SU-DHL-6 (cell line): Measurements from ENCODE around the gene TMEM233.

Experiments
- H2AFZ ChIP-seq: fragments of 200-600 bp; sonication (generic); 2 replicates; pipeline ENCODE4 v1.6.1; 2014; ENCODE audit warnings: low read depth, mild to moderate bottlenecking, moderate library complexity, mixed read lengths, antibody characterized with exemption, low read length; ENCODE audit not compliant: severe bottlenecking
- H3F3A ChIP-seq: fragments of 200-600 bp; shearing (Covaris generic); 2 replicates; pipeline ENCODE4 v1.6.0; 2016; ENCODE audit warnings: antibody characterized with exemption, mild to moderate bottlenecking; ENCODE audit not compliant: insufficient read depth
- H3K27ac ChIP-seq: fragments of 200-600 bp; sonication (generic); 2 replicates; pipeline ENCODE4 v1.5.1; 2016; ENCODE audit warnings: low read depth, mild to moderate bottlenecking, low read length, moderate library complexity, mixed read lengths
- H3K27me3 ChIP-seq: fragments of 200-600 bp; sonication (generic), shearing (Covaris generic); 2 replicates; pipeline ENCODE4 v1.6.0; 2014; ENCODE audit warnings: mild to moderate bottlenecking, low read length
- H3K36me3 ChIP-seq: fragments of 200-600 bp; sonication (generic); 2 replicates; pipeline ENCODE4 v1.6.1; 2014; ENCODE audit warnings: mild to moderate bottlenecking, low read length, mixed read lengths
- H3K4me2 ChIP-seq: fragments of 300-600, 200-600 bp; shearing (Covaris generic), sonication (generic); 2 replicates; pipeline ENCODE4 v1.6.0; 2014; ENCODE audit warnings: low read length, low read depth, mild to moderate bottlenecking; ENCODE audit not compliant: poor library complexity, severe bottlenecking
- H3K4me3 ChIP-seq: fragments of 200-600 bp; sonication (generic); 2 replicates; pipeline ENCODE4 v1.5.1; 2014; ENCODE audit warnings: antibody characterized with exemption, low read length, mild to moderate bottlenecking, mixed read lengths; ENCODE audit not compliant: insufficient read depth, poor library complexity, severe bottlenecking
- H3K79me2 ChIP-seq: fragments of 200-600 bp; sonication (generic); 2 replicates; pipeline ENCODE4 v1.6.1; 2014; ENCODE audit warnings: mild to moderate bottlenecking, low read length, moderate library complexity; ENCODE audit not compliant: insufficient read depth
- H3K9ac ChIP-seq: fragments of 200-600 bp; sonication (generic); 2 replicates; pipeline ENCODE4 v1.7.0; 2014; ENCODE audit warnings: mild to moderate bottlenecking, low read length
- H3K9me2 ChIP-seq: fragments of 200-600 bp; sonication (generic); replicated peaks from 2 replicates; pipeline ENCODE4 v1.6.1; 2014; ENCODE audit warnings: low read length; ENCODE audit not compliant: insufficient read depth
- H3K9me3 ChIP-seq: fragments of 200-600 bp; sonication (generic); 2 replicates; pipeline ENCODE4 v1.6.1; 2014; ENCODE audit warnings: low read length, mixed read lengths; ENCODE audit not compliant: insufficient read depth
- H4K20me1 ChIP-seq: fragments of 200-600 bp; sonication (generic); 2 replicates; pipeline ENCODE4 v1.6.1; 2014; ENCODE audit warnings: low read depth, mild to moderate bottlenecking, antibody characterized with exemption, low read length, moderate library complexity, mixed read lengths
- EZH2phosphoT487 ChIP-seq: fragments of 200-600 bp; sonication (generic), shearing (Covaris generic); conservative IDR thresholded peaks from 2 replicates; pipeline ENCODE4 v1.6.1; 2018; ENCODE audit warnings: mild to moderate bottlenecking, antibody characterized with exemption, low read length, moderate library complexity, mixed read lengths
- TF ChIP-seq, protein P1 (sequence below): fragments of 200-600 bp; sonication (generic); IDR thresholded peaks from one replicate; pipeline ENCODE4 v1.5.1; 2017; ENCODE audit warnings: antibody characterized with exemption, mild to moderate bottlenecking, low read length, moderate library complexity; ENCODE audit not compliant: insufficient read depth, poor library complexity, severe bottlenecking

Gene TMEM233

DNA sequence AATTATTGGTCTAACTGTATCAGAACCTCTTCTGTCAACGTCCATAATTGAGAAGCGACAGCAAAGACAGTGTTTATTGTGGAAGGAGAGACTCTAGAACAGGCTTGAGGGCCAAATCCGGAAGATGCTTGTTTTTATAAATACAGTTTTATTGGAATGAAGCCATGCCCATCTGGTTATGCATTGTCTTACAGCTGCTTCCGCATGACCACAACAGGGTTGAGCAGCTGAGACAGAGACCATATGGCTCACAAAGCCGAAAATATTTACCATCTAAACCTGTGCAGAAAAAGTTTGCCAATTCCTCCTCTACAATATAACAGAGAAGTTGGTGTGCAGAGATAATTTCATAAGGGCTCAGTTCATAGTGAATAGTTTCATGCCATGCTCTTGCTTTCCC is 98.8 kb downstream of the TMEM233 start:
- H3K79me2 ChIP-seq, result no peaks in the 10 kb centered on the region
- H3K9ac ChIP-seq, result no peak overlapping the region
- TF ChIP-seq, protein P1, sequence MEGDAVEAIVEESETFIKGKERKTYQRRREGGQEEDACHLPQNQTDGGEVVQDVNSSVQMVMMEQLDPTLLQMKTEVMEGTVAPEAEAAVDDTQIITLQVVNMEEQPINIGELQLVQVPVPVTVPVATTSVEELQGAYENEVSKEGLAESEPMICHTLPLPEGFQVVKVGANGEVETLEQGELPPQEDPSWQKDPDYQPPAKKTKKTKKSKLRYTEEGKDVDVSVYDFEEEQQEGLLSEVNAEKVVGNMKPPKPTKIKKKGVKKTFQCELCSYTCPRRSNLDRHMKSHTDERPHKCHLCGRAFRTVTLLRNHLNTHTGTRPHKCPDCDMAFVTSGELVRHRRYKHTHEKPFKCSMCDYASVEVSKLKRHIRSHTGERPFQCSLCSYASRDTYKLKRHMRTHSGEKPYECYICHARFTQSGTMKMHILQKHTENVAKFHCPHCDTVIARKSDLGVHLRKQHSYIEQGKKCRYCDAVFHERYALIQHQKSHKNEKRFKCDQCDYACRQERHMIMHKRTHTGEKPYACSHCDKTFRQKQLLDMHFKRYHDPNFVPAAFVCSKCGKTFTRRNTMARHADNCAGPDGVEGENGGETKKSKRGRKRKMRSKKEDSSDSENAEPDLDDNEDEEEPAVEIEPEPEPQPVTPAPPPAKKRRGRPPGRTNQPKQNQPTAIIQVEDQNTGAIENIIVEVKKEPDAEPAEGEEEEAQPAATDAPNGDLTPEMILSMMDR, result no peak
- TF ChIP-seq EZH2phosphoT487, result no peak
- H4K20me1 ChIP-seq, result no peaks in the 10 kb centered on the region
- H3K27ac ChIP-seq, result no peak overlapping the region
- no peaks in the 10 kb centered on the region for H3K9me2 ChIP-seq
- no peaks in the 10 kb centered on the region for H3K27me3 ChIP-seq
- H2AFZ ChIP-seq, result no peak overlapping the region
- no peak overlapping the region for H3K4me2 ChIP-seq
- H3K9me3 ChIP-seq, result no peaks in the 10 kb centered on the region
- no peak overlapping the region for H3K4me3 ChIP-seq
- no peaks in the 10 kb centered on the region for H3F3A ChIP-seq
- H3K36me3 ChIP-seq, result no peaks in the 10 kb centered on the region
